Activated CD8-positive, alpha-beta memory T cell treated with anti-CD3 and anti-CD28 coated beads for 36 hours (primary cell): ENCODE results near the gene SMDT1. TPM values are rescaled to one million over a fixed set of nuclear protein-coding genes. Genes with fewer than 3 reads are reported as not detected.
"Not testable (repeated sequence)": the region's sequence is repeated elsewhere in the genome, so short reads cannot be mapped to it uniquely, and the experiment has no call there.

Experiments used
- CTCF ChIA-PET: fragments of 350-600 bp; sonication (Branson Sonifier 250); formaldehyde crosslinking; loops from one replicate; lab custom pipeline; 2021; ENCODE audit warnings: antibody characterized with exemption; lab: Charles Lee
- POLR2A ChIA-PET: fragments of 350-600 bp; sonication (Branson Sonifier 250); formaldehyde crosslinking; loops from one replicate; lab custom pipeline; 2021; ENCODE audit warnings: antibody characterized with exemption; lab: Charles Lee
- total RNA-seq, 2 experiments: library from RNA; stranded (reverse); gene quantifications; one replicate each; pipeline ENCODE4 v1.2.3, GENCODE V29; 2021

The SMDT1 gene
- total RNA-seq, 2 experiments from 2014 or later = 63.5 to 66.3 TPM

DNA sequence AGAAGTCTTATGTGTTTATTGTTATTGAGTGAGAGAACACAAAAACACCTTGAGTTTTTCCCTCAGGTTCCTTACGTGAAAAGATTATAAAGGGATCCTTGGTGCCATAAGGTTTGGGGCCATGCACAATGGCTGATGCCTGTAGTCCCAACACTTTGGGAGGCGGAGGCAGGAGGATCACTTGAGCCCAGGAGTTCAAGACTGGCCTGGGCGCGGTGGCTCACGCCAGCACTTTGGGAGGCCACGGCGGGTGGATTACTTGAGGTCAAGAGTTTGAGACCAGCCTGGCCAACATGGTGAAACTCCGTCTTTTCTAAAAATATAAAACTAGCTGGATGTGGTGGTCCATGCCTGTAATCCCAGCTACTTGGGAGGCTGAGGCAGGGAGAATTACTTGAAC, 5.4 kb downstream of the SMDT1 start:
- POLR2A ChIA-PET = no interaction called here
- CTCF ChIA-PET = interaction anchor here (1.1 to 1.2 kb wide), 2 partner anchors 9 to 92 kb away, joined by 3 to 4 read pairs; no protein-coding TSS in a partner anchor

DNA sequence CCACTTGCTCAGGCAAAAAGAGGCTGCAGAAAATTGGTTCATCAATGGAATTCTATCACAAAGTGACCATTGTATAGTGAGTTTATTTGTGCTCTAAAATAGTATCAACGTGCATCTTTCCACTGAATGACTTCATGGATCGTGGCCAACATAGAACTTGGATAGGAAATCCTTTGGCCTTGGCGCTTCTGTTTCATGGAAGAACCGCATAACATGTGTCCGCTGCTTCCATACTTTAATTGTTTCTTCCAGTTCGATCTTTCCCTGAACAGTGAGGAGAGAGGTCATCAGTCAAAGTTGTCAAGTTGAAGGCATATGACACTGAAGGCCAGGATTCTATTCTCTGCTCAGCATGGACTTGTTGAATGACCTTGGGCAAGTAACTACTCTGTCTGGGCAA, 6.6 kb downstream of the SMDT1 start:
- POLR2A ChIA-PET = no interaction called here

GRCh38 chr22:42090596-42091454, 11.3 kb downstream of the SMDT1 start, which contains the start of gene NDUFA6:
TSS of gene NDUFA6 (minus strand) at chr22:42090772. CDS start at chr22:42090744, 28 bp downstream.
- POLR2A ChIA-PET = interaction anchor here (0.6 to 2.8 kb wide), 11 partner anchors 12 to 524 kb away, joined by 3 to 42 read pairs (median 3); partner anchors contain the start of genes NAGA, PHETA2, POLDIP3 and SMDT1
- CTCF ChIA-PET = interaction anchor here (0.5 to 4.0 kb wide), 17 partner anchors 11 to 353 kb away, joined by 3 to 31 read pairs (median 4); partner anchors contain the start of genes CENPM and SMDT1

More for the DNA sequence above, 6.6 kb downstream of the SMDT1 start:
- CTCF ChIA-PET = no interaction called here

GRCh38 chr22:42091455-42091782, 11.9 kb downstream of the SMDT1 start:
- ChIA-PET CTCF (interaction anchor here (0.6 to 4.0 kb wide), 15 partner anchors 11 to 352 kb away, joined by 3 to 31 read pairs (median 4); partner anchors contain the start of genes CENPM and SMDT1), POLR2A (interaction anchor here (0.6 to 2.8 kb wide), 8 partner anchors 12 to 523 kb away, joined by 3 to 42 read pairs (median 4); partner anchors contain the start of genes NAGA, PHETA2, POLDIP3 and SMDT1)

- CTCF ChIA-PET = no interaction called here
- POLR2A ChIA-PET = no interaction called here
These were observed 21.7 kb downstream of the SMDT1 start for GRCh38 chr22:42101199-42101598.

- CTCF ChIA-PET = interaction anchor here (1.0 kb wide), 1 partner anchor 70 kb away, joined by 3 read pairs; no protein-coding TSS in a partner anchor
- POLR2A ChIA-PET = not testable (repeated sequence)
These were observed 24.9 kb downstream of the SMDT1 start for GRCh38 chr22:42104332-42104860.

DNA sequence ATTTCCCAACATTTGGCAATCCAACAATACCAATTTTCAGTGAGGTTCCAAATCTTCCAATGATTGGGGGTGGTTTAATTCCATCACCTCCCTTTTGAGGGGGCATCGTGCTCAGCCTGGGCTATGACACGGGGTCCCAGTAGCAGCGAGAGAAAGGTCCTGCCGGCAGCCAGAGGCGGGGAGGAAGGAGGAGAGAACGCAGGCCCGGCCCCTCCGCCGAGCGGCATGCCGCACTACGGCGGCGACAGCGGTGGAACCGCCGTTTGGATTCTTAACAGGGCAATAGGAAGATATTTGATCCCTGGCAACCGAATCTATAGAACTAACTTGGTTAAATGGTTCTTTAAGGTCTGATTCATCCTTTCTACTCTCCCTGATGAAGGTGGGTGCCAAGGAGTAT, 29.3 kb downstream of the SMDT1 start:
- CTCF ChIA-PET = no interaction called here
- POLR2A ChIA-PET = no interaction called here

- CTCF ChIA-PET = no interaction called here
- POLR2A ChIA-PET = interaction anchor here (1.2 kb wide), 1 partner anchor 20 kb away, joined by 3 read pairs; no protein-coding TSS in a partner anchor
These were observed 32.3 kb downstream of the SMDT1 start for GRCh38 chr22:42111798-42112197.

DNA sequence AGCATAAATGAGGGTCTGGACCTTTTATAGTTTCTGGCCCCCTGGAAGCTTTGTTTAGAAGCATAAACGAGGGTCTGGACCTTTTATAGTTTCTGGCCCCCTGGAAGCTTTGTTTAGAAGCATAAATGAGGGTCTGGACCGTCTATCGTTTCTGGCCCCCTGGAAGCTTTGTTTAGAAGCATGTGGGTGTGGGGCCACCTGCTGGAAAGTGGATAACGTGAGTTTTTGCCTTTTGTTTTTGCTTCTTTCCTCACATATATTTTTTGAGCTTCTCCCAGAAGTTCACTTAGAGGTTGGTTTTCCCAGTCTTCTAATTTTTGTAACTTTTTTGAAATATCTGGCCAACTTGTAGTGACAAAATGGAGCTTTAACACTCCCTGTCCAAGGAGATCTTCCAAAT, 33.3 kb downstream of the SMDT1 start:
- CTCF ChIA-PET = interaction anchor here (2.4 kb wide), 1 partner anchor 21 kb away, joined by 8 read pairs; the partner anchor contains the start of gene NDUFA6

DNA sequence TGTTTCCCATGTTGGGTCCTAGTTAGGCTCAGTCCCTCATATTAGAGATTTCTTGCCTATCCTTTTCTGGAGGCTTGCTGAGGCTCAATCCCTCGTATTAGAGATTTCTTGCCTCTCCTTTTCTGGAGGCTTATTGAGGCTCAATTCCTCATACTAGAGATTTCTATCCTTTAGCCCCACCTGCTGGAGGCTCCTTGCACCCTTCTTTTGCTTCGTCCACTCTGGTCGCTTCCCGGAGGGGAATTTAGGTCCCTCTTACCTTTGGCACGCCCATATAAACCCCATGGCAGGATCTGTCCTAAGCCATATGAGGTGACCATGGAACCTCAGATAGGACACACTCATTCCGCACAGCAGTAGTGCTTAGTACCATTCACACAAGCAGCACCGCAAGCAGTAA, 35.2 kb downstream of the SMDT1 start:
- POLR2A ChIA-PET = no interaction called here
- CTCF ChIA-PET = interaction anchor here (2.4 kb wide), 1 partner anchor 23 kb away, joined by 8 read pairs; the partner anchor contains the start of gene NDUFA6

More for the DNA sequence above, 33.3 kb downstream of the SMDT1 start:
- POLR2A ChIA-PET = interaction anchor here (1.2 kb wide), 1 partner anchor 21 kb away, joined by 3 read pairs; no protein-coding TSS in a partner anchor

GRCh38 chr22:42115420-42115830, 35.9 kb downstream of the SMDT1 start:
- CTCF ChIA-PET = not testable (repeated sequence)

GRCh38 chr22:42116848-42117424, 37.4 kb downstream of the SMDT1 start:
- ChIA-PET CTCF (interaction anchor here (1.1 to 1.5 kb wide), 3 partner anchors 26 to 468 kb away, joined by 3 read pairs; no protein-coding TSS in a partner anchor), POLR2A (no interaction called here)

More at GRCh38 chr22:42115420-42115830, 35.9 kb downstream of the SMDT1 start:
- POLR2A ChIA-PET = not testable (repeated sequence)

GRCh38 chr22:42120231-42121021, 40.9 kb downstream of the SMDT1 start:
- CTCF ChIA-PET, POLR2A ChIA-PET: not testable (repeated sequence)

- POLR2A ChIA-PET = not testable (repeated sequence)
These were observed 44.0 kb downstream of the SMDT1 start for GRCh38 chr22:42123529-42123928.

GRCh38 chr22:42127606-42128005, 48.1 kb downstream of the SMDT1 start:
- POLR2A ChIA-PET = no interaction called here
- CTCF ChIA-PET = no interaction called here

More at GRCh38 chr22:42123529-42123928, 44.0 kb downstream of the SMDT1 start:
- CTCF ChIA-PET = not testable (repeated sequence)

- CTCF ChIA-PET, POLR2A ChIA-PET: not testable (repeated sequence)
These were observed 48.5 kb downstream of the SMDT1 start for GRCh38 chr22:42128007-42128406.

- CTCF ChIA-PET = not testable (repeated sequence)
- POLR2A ChIA-PET = interaction anchor here (0.6 kb wide), 1 partner anchor 410 kb away, joined by 4 read pairs; no protein-coding TSS in a partner anchor
These were observed 49.5 kb downstream of the SMDT1 start for GRCh38 chr22:42128776-42129694.
